IMR-90 (cell line): ENCODE results near the gene PDK1. TPM values are rescaled to one million over a fixed set of nuclear protein-coding genes. Genes with fewer than 3 reads are reported as not detected.
A peak's percentile ranks its signal among the peaks of the same experiment; 100 is the strongest.

Source experiments
- ATAC-seq: fragments of 200-7000 bp; cut with Tn5 transposase; 2 replicates; pipeline ENCODE4 v1.9.1; 2020; ENCODE audit warnings: low read depth, mild to moderate bottlenecking, moderate library complexity
- BruUV-seq: library from RNA; stranded (reverse); fragments of 400-500 nt; replicated peaks from 2 replicates; lab custom pipeline; 2021; lab: Mats Ljungman, UMichigan
- CTCF ChIA-PET: fragments of 300-600 bp; formaldehyde crosslinking; extraction: SDS; loops from one replicate; lab custom pipeline; 2021; ENCODE audit warnings: antibody characterized with exemption; lab: Yijun Ruan, JAX
- POLR2A ChIA-PET: fragments of 300-600 bp; sonication (Branson Sonifier 250); formaldehyde crosslinking; loops from one replicate; lab custom pipeline; 2022; ENCODE audit warnings: antibody characterized with exemption; ENCODE audit not compliant: unreplicated experiment; lab: Charles Lee
- DNase-seq: peaks from one replicate; pipeline ENCODE4 v3.0.0; 2013
- H2AFZ ChIP-seq: replicated peaks from 2 replicates; pipeline ENCODE3; 2013; ENCODE audit warnings: low read length, mild to moderate bottlenecking; ENCODE audit not compliant: poor library complexity
- H2AK5ac ChIP-seq: 2 replicates; pipeline ENCODE4 v1.6.1; 2013; ENCODE audit warnings: low read depth, low read length, inconsistent platforms
- H2AK9ac ChIP-seq: replicated peaks from 2 replicates; pipeline ENCODE3; 2013; ENCODE audit warnings: mild to moderate bottlenecking, low read depth, low read length, moderate library complexity; ENCODE audit not compliant: poor library complexity
- H2BK120ac ChIP-seq: 2 replicates; pipeline ENCODE4 v1.6.1; 2013; ENCODE audit warnings: low read depth, low read length, inconsistent platforms
- H2BK15ac ChIP-seq: 3 replicates; pipeline ENCODE4 v1.6.1; 2013; ENCODE audit warnings: low read depth, low read length, inconsistent platforms
- H2BK20ac ChIP-seq: 2 replicates; pipeline ENCODE4 v1.6.1; 2013; ENCODE audit warnings: low read depth, mild to moderate bottlenecking, inconsistent platforms, low read length, moderate library complexity
- H2BK5ac ChIP-seq: 2 replicates; pipeline ENCODE4 v1.6.1; 2013; ENCODE audit warnings: mild to moderate bottlenecking, low read depth, low read length, inconsistent platforms; ENCODE audit not compliant: poor library complexity, severe bottlenecking
- H3K14ac ChIP-seq: replicated peaks from 2 replicates; pipeline ENCODE4 v1.6.1; 2013; ENCODE audit warnings: low read depth, low read length, inconsistent platforms
- H3K18ac ChIP-seq: 2 replicates; pipeline ENCODE4 v1.6.1; 2013; ENCODE audit warnings: low read depth, low read length, control low read depth
- H3K23ac ChIP-seq: 2 replicates; pipeline ENCODE4 v1.6.1; 2013; ENCODE audit warnings: low read depth, low read length, inconsistent platforms
- H3K27ac ChIP-seq: 2 replicates; pipeline ENCODE4 v1.5.1; 2013; ENCODE audit warnings: mild to moderate bottlenecking, control low read depth, low read length; ENCODE audit not compliant: insufficient read depth
- H3K27me3 ChIP-seq: 2 replicates; pipeline ENCODE4 v1.6.1; 2013; ENCODE audit warnings: low read length; ENCODE audit not compliant: control insufficient read depth, insufficient read depth
- H3K36me3 ChIP-seq: 2 replicates; pipeline ENCODE4 v1.6.1; 2013; ENCODE audit warnings: low read length, mixed read lengths; ENCODE audit not compliant: control insufficient read depth, insufficient read depth
- H3K4ac ChIP-seq: 2 replicates; pipeline ENCODE4 v1.6.1; 2013; ENCODE audit warnings: low read depth, low read length, inconsistent platforms
- H3K4me1 ChIP-seq: 2 replicates; pipeline ENCODE4 v1.6.1; 2013; ENCODE audit warnings: low read length, mixed read lengths; ENCODE audit not compliant: control insufficient read depth, insufficient read depth
- H3K4me2 ChIP-seq: 2 replicates; pipeline ENCODE4 v1.6.1; 2013; ENCODE audit warnings: low read depth, mild to moderate bottlenecking, control low read depth, low read length, moderate library complexity
- H3K4me3 ChIP-seq: 2 replicates; pipeline ENCODE4 v1.5.1; 2013; ENCODE audit warnings: low read depth, mild to moderate bottlenecking, control low read depth, low read length, moderate library complexity; ENCODE audit not compliant: insufficient read depth
- H3K56ac ChIP-seq: 2 replicates; pipeline ENCODE4 v1.6.1; 2013; ENCODE audit warnings: low read length, inconsistent platforms; ENCODE audit not compliant: insufficient read depth; ENCODE audit errors: extremely low read depth
- H3K79me1 ChIP-seq, 2 experiments: 2 replicates each; pipeline ENCODE4 v1.6.1; 2013; ENCODE audit warnings: low read length in 2 of 2, inconsistent platforms in 1 of 2, low read depth in 1 of 2
- H3K9ac ChIP-seq: 2 replicates; pipeline ENCODE4 v1.6.1; 2013; ENCODE audit warnings: low read depth, low read length, control low read depth
- H3K9me1 ChIP-seq: 2 replicates; pipeline ENCODE4 v1.6.1; 2013; ENCODE audit warnings: low read length, inconsistent platforms; ENCODE audit not compliant: insufficient read depth
- H3K9me3 ChIP-seq: 2 replicates; pipeline ENCODE4 v1.6.1; 2013; ENCODE audit warnings: low read length; ENCODE audit not compliant: control insufficient read depth, insufficient read depth
- H4K20me1 ChIP-seq: 2 replicates; pipeline ENCODE4 v1.6.1; 2013; ENCODE audit warnings: low read length, inconsistent platforms; ENCODE audit not compliant: insufficient read depth
- H4K5ac ChIP-seq: 2 replicates; pipeline ENCODE4 v1.6.1; 2013; ENCODE audit warnings: mild to moderate bottlenecking, low read depth, low read length, control low read depth
- H4K8ac ChIP-seq, 2 experiments: 2 replicates each; pipeline ENCODE4 v1.6.1; 2013; ENCODE audit warnings: low read depth in 2 of 2, low read length in 2 of 2, control low read depth in 1 of 2, inconsistent platforms in 1 of 2
- H4K91ac ChIP-seq: 2 replicates; pipeline ENCODE4 v1.6.1; 2013; ENCODE audit warnings: low read depth, low read length, inconsistent platforms; ENCODE audit not compliant: insufficient read depth
- BHLHE40 ChIP-seq: fragments of 150-350 bp; IDR thresholded peaks from 2 replicates; pipeline ENCODE4 v1.6.1; 2016; ENCODE audit warnings: mild to moderate bottlenecking, low read depth, low read length
- CEBPB ChIP-seq: IDR thresholded peaks from 2 replicates; pipeline ENCODE4 v1.6.1; 2012; ENCODE audit warnings: low read depth, low read length, improper control_type of control experiment
- CHD1 ChIP-seq: IDR thresholded peaks from 2 replicates; pipeline ENCODE4 v1.6.1; 2012; ENCODE audit warnings: low read depth, low read length, improper control_type of control experiment
- FOS ChIP-seq: fragments of 150-350 bp; IDR thresholded peaks from 2 replicates; pipeline ENCODE4 v1.6.1; 2016; ENCODE audit warnings: low read depth, low read length
- MAFK ChIP-seq: IDR thresholded peaks from 2 replicates; pipeline ENCODE4 v1.6.1; 2012; ENCODE audit warnings: low read depth, low read length, improper control_type of control experiment
- MAZ ChIP-seq: IDR thresholded peaks from 2 replicates; pipeline ENCODE4 v1.6.1; 2012; ENCODE audit warnings: low read depth, mild to moderate bottlenecking, low read length, improper control_type of control experiment, moderate library complexity, borderline replicate concordance
- MXI1 ChIP-seq: IDR thresholded peaks from 2 replicates; pipeline ENCODE4 v1.6.1; 2012; ENCODE audit warnings: low read depth, mild to moderate bottlenecking, low read length, moderate library complexity, borderline replicate concordance
- NFE2L2 ChIP-seq: fragments of 150-350 bp; IDR thresholded peaks from 2 replicates; pipeline ENCODE4 v1.6.1; 2016; ENCODE audit warnings: low read depth, mild to moderate bottlenecking, low read length
- POLR2A ChIP-seq: IDR thresholded peaks from 2 replicates; pipeline ENCODE4 v1.6.1; 2012; ENCODE audit warnings: mild to moderate bottlenecking, low read depth, low read length
- RAD21 ChIP-seq: IDR thresholded peaks from 2 replicates; pipeline ENCODE4 v1.6.1; 2012; ENCODE audit warnings: low read length, improper control_type of control experiment
- RCOR1 ChIP-seq: IDR thresholded peaks from 2 replicates; pipeline ENCODE4 v1.6.1; 2012; ENCODE audit warnings: mild to moderate bottlenecking, low read length, improper control_type of control experiment; ENCODE audit not compliant: insufficient replicate concordance
- RFX5 ChIP-seq: IDR thresholded peaks from 2 replicates; pipeline ENCODE4 v1.8.0; 2012; ENCODE audit warnings: low read depth, mild to moderate bottlenecking, low read length, moderate library complexity
- SMC3 ChIP-seq: fragments of 150-350 bp; IDR thresholded peaks from 2 replicates; pipeline ENCODE4 v1.6.1; 2016; ENCODE audit warnings: low read depth, mild to moderate bottlenecking, antibody characterized with exemption, low read length, moderate library complexity
- WGBS, 2 experiments: methylation state at CpG; one replicate each; pipeline versions ENCODE4 v1.1.5 to v1.1.7; 2013; ENCODE audit warnings: missing lambda C conversion rate in 2 of 2; ENCODE audit not compliant: insufficient read length in 1 of 2; ENCODE audit errors: extremely low coverage in 2 of 2; 5-methylcytosine and 5-hydroxymethylcytosine counted together
- dilution Hi-C: fragments of 300-500 bp; cut with HindIII; formaldehyde crosslinking; loops from one replicate; pipeline ENCODE4 v1.14.3; 2018; ENCODE audit warnings: low sequenced_read_pairs; ENCODE audit not compliant: unreplicated experiment
- in situ Hi-C: fragments of 300-500 bp; cut with MboI; formaldehyde crosslinking; loops from 3 replicates; pipeline ENCODE4 v1.14.3; 2019; ENCODE audit warnings: low sequenced_read_pairs, inconsistent platforms, mixed read lengths
- intact Hi-C: fragments of 100-400 bp; cut with micrococcal nuclease; formaldehyde crosslinking; loops from 2 replicates; pipeline ENCODE4 v1.10.0; 2022
- polyA plus RNA-seq, 3 experiments: library from polyadenylated mRNA; depleted of rRNA; stranded (reverse); fragments of >200 nt; gene quantifications; 2 replicates each; pipeline ENCODE4 v1.2.3, GENCODE V29; 2012; ENCODE audit warnings: low replicate concordance in 1 of 3
- total RNA-seq: library from RNA; depleted of rRNA; stranded (reverse); fragments of >200 nt; gene quantifications from 2 replicates; pipeline ENCODE4 v1.2.3, GENCODE V29; 2012
- TF ChIP-seq, protein P1 (sequence below): conservative IDR thresholded peaks from 2 replicates; pipeline ENCODE4 v1.5.1; 2012; ENCODE audit warnings: mild to moderate bottlenecking, low read depth, low read length, improper control_type of control experiment
- TF ChIP-seq, protein P2 (sequence below): fragments of 150-350 bp; IDR thresholded peaks from 2 replicates; pipeline ENCODE4 v1.6.1; 2016; ENCODE audit warnings: low read depth, mild to moderate bottlenecking, low read length, moderate library complexity, borderline replicate concordance
- TF ChIP-seq, protein P3 (sequence below): fragments of 150-350 bp; IDR thresholded peaks from 2 replicates; pipeline ENCODE4 v1.6.1; 2017; ENCODE audit warnings: mild to moderate bottlenecking, antibody characterized with exemption, low read length, low read depth

The PDK1 gene
- total and polyA plus RNA-seq, 2 of the 4 experiments (the other 2 are of a cell fraction): 38.1 to 85.9 TPM

DNA sequence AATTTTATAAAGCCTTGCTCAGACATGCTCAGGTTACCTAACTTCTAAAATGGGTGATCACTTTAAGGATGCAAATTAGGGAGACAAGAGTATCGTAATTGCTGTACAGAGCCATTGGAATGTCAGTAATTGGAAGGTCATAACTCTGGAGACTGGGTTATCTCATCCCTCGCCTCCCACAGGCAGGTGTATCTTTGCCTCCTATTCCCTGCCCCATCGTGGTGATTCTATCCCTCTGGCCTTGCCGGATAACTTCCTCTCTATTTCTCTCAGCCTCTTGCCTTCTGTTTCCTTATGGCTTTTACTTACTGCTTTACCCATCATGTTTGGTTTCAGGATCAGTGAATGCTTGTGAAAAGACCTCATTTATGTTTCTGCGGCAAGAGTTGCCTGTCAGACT lies 2.5 kb downstream of the PDK1 start:
- TF ChIP-seq RAD21 (no peak), MAFK (no peak), CEBPB (no peak), POLR2A (no peak), FOS (no peak), NFE2L2 (no peak), MAZ (no peak), RFX5 (no peak), BHLHE40 (no peak), MXI1 (no peak), SMC3 (no peak), CHD1 (no peak), RCOR1 (no peak)
- TF ChIP-seq, protein P1, sequence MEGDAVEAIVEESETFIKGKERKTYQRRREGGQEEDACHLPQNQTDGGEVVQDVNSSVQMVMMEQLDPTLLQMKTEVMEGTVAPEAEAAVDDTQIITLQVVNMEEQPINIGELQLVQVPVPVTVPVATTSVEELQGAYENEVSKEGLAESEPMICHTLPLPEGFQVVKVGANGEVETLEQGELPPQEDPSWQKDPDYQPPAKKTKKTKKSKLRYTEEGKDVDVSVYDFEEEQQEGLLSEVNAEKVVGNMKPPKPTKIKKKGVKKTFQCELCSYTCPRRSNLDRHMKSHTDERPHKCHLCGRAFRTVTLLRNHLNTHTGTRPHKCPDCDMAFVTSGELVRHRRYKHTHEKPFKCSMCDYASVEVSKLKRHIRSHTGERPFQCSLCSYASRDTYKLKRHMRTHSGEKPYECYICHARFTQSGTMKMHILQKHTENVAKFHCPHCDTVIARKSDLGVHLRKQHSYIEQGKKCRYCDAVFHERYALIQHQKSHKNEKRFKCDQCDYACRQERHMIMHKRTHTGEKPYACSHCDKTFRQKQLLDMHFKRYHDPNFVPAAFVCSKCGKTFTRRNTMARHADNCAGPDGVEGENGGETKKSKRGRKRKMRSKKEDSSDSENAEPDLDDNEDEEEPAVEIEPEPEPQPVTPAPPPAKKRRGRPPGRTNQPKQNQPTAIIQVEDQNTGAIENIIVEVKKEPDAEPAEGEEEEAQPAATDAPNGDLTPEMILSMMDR: no peak
- TF ChIP-seq, protein P2, sequence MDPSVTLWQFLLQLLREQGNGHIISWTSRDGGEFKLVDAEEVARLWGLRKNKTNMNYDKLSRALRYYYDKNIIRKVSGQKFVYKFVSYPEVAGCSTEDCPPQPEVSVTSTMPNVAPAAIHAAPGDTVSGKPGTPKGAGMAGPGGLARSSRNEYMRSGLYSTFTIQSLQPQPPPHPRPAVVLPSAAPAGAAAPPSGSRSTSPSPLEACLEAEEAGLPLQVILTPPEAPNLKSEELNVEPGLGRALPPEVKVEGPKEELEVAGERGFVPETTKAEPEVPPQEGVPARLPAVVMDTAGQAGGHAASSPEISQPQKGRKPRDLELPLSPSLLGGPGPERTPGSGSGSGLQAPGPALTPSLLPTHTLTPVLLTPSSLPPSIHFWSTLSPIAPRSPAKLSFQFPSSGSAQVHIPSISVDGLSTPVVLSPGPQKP: no peak
- TF ChIP-seq, protein P3, sequence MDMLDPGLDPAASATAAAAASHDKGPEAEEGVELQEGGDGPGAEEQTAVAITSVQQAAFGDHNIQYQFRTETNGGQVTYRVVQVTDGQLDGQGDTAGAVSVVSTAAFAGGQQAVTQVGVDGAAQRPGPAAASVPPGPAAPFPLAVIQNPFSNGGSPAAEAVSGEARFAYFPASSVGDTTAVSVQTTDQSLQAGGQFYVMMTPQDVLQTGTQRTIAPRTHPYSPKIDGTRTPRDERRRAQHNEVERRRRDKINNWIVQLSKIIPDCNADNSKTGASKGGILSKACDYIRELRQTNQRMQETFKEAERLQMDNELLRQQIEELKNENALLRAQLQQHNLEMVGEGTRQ: no peak
- intact Hi-C loops (no loop called here), in situ Hi-C loops (no loop called here), dilution Hi-C loops (no loop called here)
- WGBS, 2 experiments: no CpG with 5 or more reads among the region's 5 CpGs
- Histone ChIP-seq H3K27me3 (no peaks in the 10 kb centered on the region), H4K20me1 (peaks cover 35% of the 10 kb centered on the region; the same call in 1 of the 2 replicates), H3K27ac (no peak overlapping the region), H3K9me3 (no peaks in the 10 kb centered on the region), H2AK9ac (no peak overlapping the region), H2BK20ac (no peak overlapping the region), H3K4me2 (peak overlapping the region; percentile 97), H2BK15ac (peak overlapping the region; percentile 7; the same call in 1 of the 3 replicates), H4K91ac (no peak overlapping the region), H3K4me3 (peak overlapping the region; percentile 81; the same call in 1 of the 2 replicates), H3K14ac (peak overlapping the region; percentile 12; the same call in 1 of the 2 replicates), H2AFZ (no peak overlapping the region), H4K5ac (no peak overlapping the region; the same call in 1 of the 2 replicates), H2BK5ac (peak overlapping the region; percentile 84), H3K23ac (peak overlapping the region; percentile 28; the same call in 1 of the 2 replicates), H3K36me3 (peaks cover 6% of the 10 kb centered on the region), H3K56ac (no peak overlapping the region), H2BK120ac (no peak overlapping the region), H3K4ac (no peak overlapping the region; the same call in 1 of the 2 replicates), H3K9me1 (peaks cover 12% of the 10 kb centered on the region), H3K4me1 (peaks cover 14% of the 10 kb centered on the region), H3K79me1 (peaks cover 24 to 61% of the 10 kb centered on the region in 2 experiments), H3K18ac (no peak overlapping the region), H4K8ac (peak overlapping the region in 1 of 2 experiments; percentile 17; a peak in 2 of 4 replicates), H2AK5ac (no peak overlapping the region), H3K9ac (peak overlapping the region; percentile 36; the same call in 1 of the 2 replicates)
- ChIA-PET CTCF (no interaction called here), POLR2A (no interaction called here)
- no peak for DNase-seq
- BruUV-seq: no TSS peak
- no peak for ATAC-seq
